Measurements from ENCODE around the gene ARHGEF12.

DNA sequence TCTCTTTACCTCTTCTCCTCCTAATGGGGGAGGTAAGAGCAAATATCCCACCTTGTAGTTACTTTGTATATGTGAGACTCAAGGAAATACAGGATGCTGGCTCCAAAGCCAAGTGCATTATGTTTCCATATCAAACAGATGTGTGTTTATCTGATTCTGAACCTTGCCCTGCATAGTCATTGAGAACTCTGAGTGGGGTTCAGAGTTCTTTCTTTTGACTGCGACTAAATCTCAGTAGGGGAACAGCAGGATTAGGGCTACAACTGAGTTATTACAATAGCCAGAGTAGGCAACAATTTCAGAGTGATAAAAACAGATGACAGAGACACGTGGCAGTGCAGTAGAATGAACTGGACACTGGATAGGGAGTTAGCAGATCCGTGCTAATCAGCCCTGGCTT, 45.3 kb upstream of the ARHGEF12 start:
- TF ChIP-seq, protein P1, sequence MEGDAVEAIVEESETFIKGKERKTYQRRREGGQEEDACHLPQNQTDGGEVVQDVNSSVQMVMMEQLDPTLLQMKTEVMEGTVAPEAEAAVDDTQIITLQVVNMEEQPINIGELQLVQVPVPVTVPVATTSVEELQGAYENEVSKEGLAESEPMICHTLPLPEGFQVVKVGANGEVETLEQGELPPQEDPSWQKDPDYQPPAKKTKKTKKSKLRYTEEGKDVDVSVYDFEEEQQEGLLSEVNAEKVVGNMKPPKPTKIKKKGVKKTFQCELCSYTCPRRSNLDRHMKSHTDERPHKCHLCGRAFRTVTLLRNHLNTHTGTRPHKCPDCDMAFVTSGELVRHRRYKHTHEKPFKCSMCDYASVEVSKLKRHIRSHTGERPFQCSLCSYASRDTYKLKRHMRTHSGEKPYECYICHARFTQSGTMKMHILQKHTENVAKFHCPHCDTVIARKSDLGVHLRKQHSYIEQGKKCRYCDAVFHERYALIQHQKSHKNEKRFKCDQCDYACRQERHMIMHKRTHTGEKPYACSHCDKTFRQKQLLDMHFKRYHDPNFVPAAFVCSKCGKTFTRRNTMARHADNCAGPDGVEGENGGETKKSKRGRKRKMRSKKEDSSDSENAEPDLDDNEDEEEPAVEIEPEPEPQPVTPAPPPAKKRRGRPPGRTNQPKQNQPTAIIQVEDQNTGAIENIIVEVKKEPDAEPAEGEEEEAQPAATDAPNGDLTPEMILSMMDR (IDR thresholded peaks at IDR 0.05; ENCODE audit: low read depth, low read length) = no peak
- no peak for TF ChIP-seq EZH2phosphoT487 (IDR thresholded peaks at IDR 0.05; ENCODE audit: low read depth)

Data from OCI-LY3 (cell line).